PC-9 (cell line): ENCODE results near the gene COX4I1.

Source experiments
- CTCF ChIP-seq: fragments of 200-600 bp; sonication (generic); conservative IDR thresholded peaks from 2 replicates; pipeline ENCODE4 v1.6.1; 2017; ENCODE audit warnings: mixed run types, antibody characterized with exemption, mild to moderate bottlenecking, moderate library complexity
- EZH2 ChIP-seq: fragments of 200-600 bp; sonication (generic); IDR thresholded peaks from 2 replicates; pipeline ENCODE4 v1.8.0; 2017; ENCODE audit warnings: antibody characterized with exemption, low read depth

GRCh38 chr16:85750146-85750826, 49.2 kb upstream of the COX4I1 start:
- TF ChIP-seq CTCF = no peak
- no peak for TF ChIP-seq EZH2
